Activated CD4-positive, alpha-beta memory T cell treated with anti-CD3 and anti-CD28 coated beads, Interleukin-2, amount 10 ng/mL, durations not matched to agents 7 days and 5 days (primary cell): ENCODE data around the gene PSMC4. TPM values are rescaled to one million over a fixed set of nuclear protein-coding genes. Genes with fewer than 3 reads are reported as not detected.
A peak's percentile ranks its signal among the peaks of the same experiment; 100 is the strongest.
"Not testable (repeated sequence)": the region's sequence is repeated elsewhere in the genome, so short reads cannot be mapped to it uniquely, and the experiment has no call there.

Source experiments
- CTCF ChIA-PET: fragments of 350-600 bp; sonication (Branson Sonifier 250); formaldehyde crosslinking; loops from one replicate; lab custom pipeline; 2021; ENCODE audit warnings: antibody characterized with exemption, inconsistent platforms; lab: Charles Lee
- POLR2A ChIA-PET: fragments of 350-600 bp; sonication (Branson Sonifier 250); formaldehyde crosslinking; loops from one replicate; lab custom pipeline; 2021; ENCODE audit warnings: antibody characterized with exemption; lab: Charles Lee
- DNase-seq: peaks from one replicate; pipeline ENCODE4 v3.0.0-alpha.2; 2020
- H3K27ac Mint-ChIP-seq: one replicate; pipeline ENCODE4 v1.8.0; 2021; ENCODE audit warnings: mild to moderate bottlenecking, mixed read lengths
- H3K27me3 Mint-ChIP-seq: one replicate; pipeline ENCODE4 v1.8.0; 2021; ENCODE audit warnings: mixed read lengths
- H3K36me3 Mint-ChIP-seq: one replicate; pipeline ENCODE4 v1.8.0; 2021; ENCODE audit warnings: low read depth, mixed read lengths
- H3K4me1 Mint-ChIP-seq: one replicate; pipeline ENCODE4 v1.8.0; 2021; ENCODE audit warnings: mixed read lengths
- H3K4me3 Mint-ChIP-seq: one replicate; pipeline ENCODE4 v1.8.0; 2021; ENCODE audit warnings: mild to moderate bottlenecking, mixed read lengths
- H3K9me3 Mint-ChIP-seq: one replicate; pipeline ENCODE4 v1.8.0; 2021; ENCODE audit warnings: mixed read lengths
- total RNA-seq, 2 experiments: library from RNA; stranded (reverse); gene quantifications; one replicate each; pipeline ENCODE4 v1.2.3, GENCODE V29; 2021

PSMC4 gene
- total RNA-seq, 2 experiments from 2014 or later = 96.4 to 97.6 TPM

- no peak overlapping the region for H3K27ac Mint-ChIP-seq
- CTCF ChIA-PET = no interaction called here
- peaks cover 36% of the 10 kb centered on the region for H3K4me1 Mint-ChIP-seq
- peaks cover 9% of the 10 kb centered on the region for H3K9me3 Mint-ChIP-seq
- no peaks in the 10 kb centered on the region for H3K27me3 Mint-ChIP-seq
- H3K36me3 Mint-ChIP-seq = peaks cover 7% of the 10 kb centered on the region
- POLR2A ChIA-PET = no interaction called here
- no peak overlapping the region for H3K4me3 Mint-ChIP-seq
- no peak for DNase-seq
Measured at GRCh38 chr19:39949026-39949747, 21.8 kb upstream of the PSMC4 start.

- Mint-ChIP-seq H3K4me3 (no peak overlapping the region), H3K4me1 (peaks cover 34% of the 10 kb centered on the region), H3K27ac (no peak overlapping the region), H3K36me3 (peaks cover 5% of the 10 kb centered on the region), H3K27me3 (no peaks in the 10 kb centered on the region), H3K9me3 (peaks cover 7% of the 10 kb centered on the region)
- POLR2A ChIA-PET = interaction anchor here (0.9 to 1.3 kb wide), 3 partner anchors 15 to 46 kb away, joined by 3 read pairs; no protein-coding TSS in a partner anchor
- CTCF ChIA-PET = interaction anchor here (1.0 to 1.3 kb wide), 2 partner anchors 9 to 20 kb away, joined by 3 to 7 read pairs; partner anchors contain the start of gene PSMC4
- DNase-seq = no peak
Measured at GRCh38 chr19:39951065-39951650, 19.8 kb upstream of the PSMC4 start.

GRCh38 chr19:39951686-39952085 is 19.3 kb upstream of the PSMC4 start:
- H3K9me3 Mint-ChIP-seq = peaks cover 7% of the 10 kb centered on the region
- POLR2A ChIA-PET = interaction anchor here (0.9 to 1.3 kb wide), 3 partner anchors 15 to 46 kb away, joined by 3 read pairs; no protein-coding TSS in a partner anchor
- no peak overlapping the region for H3K27ac Mint-ChIP-seq
- H3K27me3 Mint-ChIP-seq = no peaks in the 10 kb centered on the region
- H3K36me3 Mint-ChIP-seq = peaks cover 5% of the 10 kb centered on the region
- H3K4me1 Mint-ChIP-seq = peaks cover 34% of the 10 kb centered on the region
- no peak for DNase-seq
- H3K4me3 Mint-ChIP-seq = no peak overlapping the region
- CTCF ChIA-PET = interaction anchor here (1.0 to 1.3 kb wide), 2 partner anchors 10 to 19 kb away, joined by 3 to 7 read pairs; partner anchors contain the start of gene PSMC4

- CTCF ChIA-PET = interaction anchor here (1.2 to 1.9 kb wide), 3 partner anchors 12 to 111 kb away, joined by 3 to 19 read pairs (median 4); partner anchors contain the start of gene PSMC4
- Mint-ChIP-seq H3K9me3 (peaks cover 7% of the 10 kb centered on the region), H3K27ac (peak overlapping the region; percentile 52), H3K4me3 (no peak overlapping the region), H3K36me3 (peaks cover 2% of the 10 kb centered on the region), H3K27me3 (no peaks in the 10 kb centered on the region), H3K4me1 (peaks cover 39% of the 10 kb centered on the region)
- DNase-seq = no peak
- POLR2A ChIA-PET = interaction anchor here (1.2 to 2.7 kb wide), 6 partner anchors 9 to 43 kb away, joined by 3 to 23 read pairs (median 6); partner anchors contain the start of genes PSMC4 and ZNF546
Measured at GRCh38 chr19:39953915-39954314, 17.1 kb upstream of the PSMC4 start.

GRCh38 chr19:39957886-39958285 is 13.1 kb upstream of the PSMC4 start:
- peaks cover 36% of the 10 kb centered on the region for H3K4me1 Mint-ChIP-seq
- ChIA-PET CTCF (interaction anchor here (1.0 kb wide), 1 partner anchor 13 kb away, joined by 3 read pairs; the partner anchor contains the start of gene PSMC4), POLR2A (interaction anchor here (0.8 kb wide), 1 partner anchor 13 kb away, joined by 3 read pairs; the partner anchor contains the start of gene PSMC4)
- not testable (repeated sequence) for H3K27ac Mint-ChIP-seq, DNase-seq, H3K4me3 Mint-ChIP-seq, H3K27me3 Mint-ChIP-seq, H3K36me3 Mint-ChIP-seq, H3K9me3 Mint-ChIP-seq

DNA sequence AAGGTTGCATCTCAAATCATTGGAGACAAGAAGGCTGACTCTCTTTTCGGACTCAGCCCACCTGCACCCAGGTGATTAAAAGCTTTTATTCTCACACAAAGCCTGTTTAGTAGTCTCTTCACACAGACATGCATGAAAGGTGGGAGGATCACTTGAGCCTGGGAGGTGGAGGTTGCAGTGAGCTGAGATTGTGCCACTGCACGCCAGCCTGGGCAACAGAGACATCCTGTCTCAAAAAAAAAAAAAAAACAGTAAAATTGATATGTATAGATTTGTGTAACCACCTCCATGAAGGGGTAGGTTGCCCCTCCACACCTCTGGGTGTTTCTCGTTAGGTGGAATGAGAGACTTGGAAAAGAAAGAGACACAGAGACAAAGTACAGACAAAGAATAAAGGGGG is 12.0 kb upstream of the PSMC4 start:
- H3K36me3 Mint-ChIP-seq, H3K9me3 Mint-ChIP-seq, DNase-seq, CTCF ChIA-PET, H3K27me3 Mint-ChIP-seq: not testable (repeated sequence)
- H3K27ac Mint-ChIP-seq = peak overlapping the region; percentile 27
- POLR2A ChIA-PET = interaction anchor here (0.6 to 0.7 kb wide), 2 partner anchors 9 to 15 kb away, joined by 3 to 4 read pairs; no protein-coding TSS in a partner anchor
- H3K4me3 Mint-ChIP-seq = peak overlapping the region; percentile 31
- H3K4me1 Mint-ChIP-seq = peaks cover 27% of the 10 kb centered on the region

- H3K36me3 Mint-ChIP-seq, CTCF ChIA-PET, POLR2A ChIA-PET, DNase-seq, H3K27me3 Mint-ChIP-seq, H3K9me3 Mint-ChIP-seq: not testable (repeated sequence)
- peak overlapping the region; percentile 27 for H3K27ac Mint-ChIP-seq
- H3K4me3 Mint-ChIP-seq = peak overlapping the region; percentile 31
- peaks cover 25% of the 10 kb centered on the region for H3K4me1 Mint-ChIP-seq
Measured at GRCh38 chr19:39959407-39959806, 11.6 kb upstream of the PSMC4 start.

- no peaks in the 10 kb centered on the region for H3K9me3 Mint-ChIP-seq
- H3K4me3 Mint-ChIP-seq = no peak overlapping the region
- peaks cover 5% of the 10 kb centered on the region for H3K36me3 Mint-ChIP-seq
- H3K27me3 Mint-ChIP-seq = no peaks in the 10 kb centered on the region
- H3K4me1 Mint-ChIP-seq = peaks cover 27% of the 10 kb centered on the region
- ChIA-PET CTCF (no interaction called here), POLR2A (no interaction called here)
- DNase-seq = no peak
- no peak overlapping the region for H3K27ac Mint-ChIP-seq
Measured at GRCh38 chr19:39963898-39964297, 7.1 kb upstream of the PSMC4 start.

GRCh38 chr19:39966617-39967016 is 4.3 kb upstream of the PSMC4 start:
- ChIA-PET POLR2A (no interaction called here), CTCF (no interaction called here)
- Mint-ChIP-seq H3K27ac (no peak overlapping the region), H3K36me3 (peaks cover 13% of the 10 kb centered on the region), H3K9me3 (no peaks in the 10 kb centered on the region), H3K4me1 (peaks cover 34% of the 10 kb centered on the region), H3K4me3 (no peak overlapping the region), H3K27me3 (no peaks in the 10 kb centered on the region)
- DNase-seq = no peak

DNA sequence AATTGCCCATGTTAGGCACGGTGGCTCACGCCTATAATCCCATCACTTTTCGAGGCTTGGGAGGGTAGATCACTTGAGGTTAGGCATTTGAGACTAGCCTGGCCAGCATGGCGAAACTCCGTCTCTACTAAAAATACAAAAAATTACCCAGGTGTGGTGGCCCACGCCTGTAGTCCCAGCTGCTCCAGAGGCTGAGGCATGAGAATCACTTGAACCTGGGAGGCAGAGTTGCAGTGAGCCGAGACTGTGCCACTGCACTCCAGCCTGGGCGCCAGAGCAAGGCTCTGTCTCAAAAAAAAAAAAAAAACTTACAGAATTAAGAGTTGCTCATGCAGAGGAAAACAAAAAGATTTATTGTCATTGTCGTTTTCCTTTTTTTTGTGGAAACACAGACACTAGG is 3.4 kb upstream of the PSMC4 start:
- H3K27ac Mint-ChIP-seq = no peak overlapping the region
- no peak for DNase-seq
- peaks cover 16% of the 10 kb centered on the region for H3K36me3 Mint-ChIP-seq
- H3K27me3 Mint-ChIP-seq = no peaks in the 10 kb centered on the region
- ChIA-PET POLR2A (no interaction called here), CTCF (no interaction called here)
- no peaks in the 10 kb centered on the region for H3K9me3 Mint-ChIP-seq
- H3K4me3 Mint-ChIP-seq = no peak overlapping the region
- peaks cover 43% of the 10 kb centered on the region for H3K4me1 Mint-ChIP-seq

DNA sequence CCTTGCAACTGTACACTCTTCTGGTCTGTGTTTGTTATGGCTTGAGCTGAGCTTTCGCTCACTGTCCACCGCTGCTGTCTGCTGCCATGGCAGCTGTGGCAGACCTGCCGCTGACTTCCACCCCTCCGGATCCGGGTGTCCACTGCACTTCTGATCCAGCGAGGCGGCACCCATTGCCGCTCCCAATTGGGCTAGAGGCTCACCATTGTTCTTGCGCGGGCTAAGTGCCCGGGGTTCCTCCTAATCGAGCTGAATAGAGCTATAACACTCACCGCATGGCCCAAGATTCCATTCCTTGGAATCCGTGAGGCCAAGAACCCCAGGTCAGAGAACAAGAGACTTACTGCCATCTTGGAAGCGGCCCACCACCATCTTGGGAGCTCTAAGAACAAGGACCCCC is 2.2 kb upstream of the PSMC4 start:
- H3K36me3 Mint-ChIP-seq = peaks cover 24% of the 10 kb centered on the region
- no peaks in the 10 kb centered on the region for H3K27me3 Mint-ChIP-seq
- ChIA-PET POLR2A (interaction anchor here (0.7 to 3.8 kb wide), 9 partner anchors 10 to 533 kb away, joined by 3 to 54 read pairs (median 26); partner anchors contain the start of genes FBL, RPS16 and ZNF546), CTCF (interaction anchor here (0.6 to 3.4 kb wide), 6 partner anchors 25 to 858 kb away, joined by 3 to 59 read pairs (median 23); partner anchors contain the start of gene ZNF546)
- DNase-seq = no peak
- H3K9me3 Mint-ChIP-seq = no peaks in the 10 kb centered on the region
- H3K27ac Mint-ChIP-seq = peak overlapping the region; percentile 88
- H3K4me1 Mint-ChIP-seq = peaks cover 49% of the 10 kb centered on the region
- peak overlapping the region; percentile 89 for H3K4me3 Mint-ChIP-seq

DNA sequence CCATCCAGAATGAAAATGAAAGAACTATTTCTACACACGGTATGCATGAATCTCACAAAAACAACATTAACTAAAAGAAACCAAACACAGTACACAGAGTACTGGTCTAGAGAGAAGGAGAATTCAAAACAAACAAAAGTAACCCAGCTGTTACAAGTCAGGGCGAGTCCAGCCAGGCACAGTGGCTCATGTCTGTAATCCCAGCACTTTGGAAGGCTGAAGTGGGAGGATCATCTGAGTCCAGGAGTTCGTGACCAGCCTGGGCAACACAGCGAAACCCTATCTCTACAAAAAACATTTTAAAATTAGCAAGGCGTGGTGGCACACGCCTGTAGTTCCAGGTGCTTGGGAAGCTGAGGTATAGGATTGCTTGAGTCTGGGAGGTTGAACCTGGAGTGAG is 1.7 kb upstream of the PSMC4 start:
- Mint-ChIP-seq H3K36me3 (peaks cover 28% of the 10 kb centered on the region), H3K9me3 (no peaks in the 10 kb centered on the region), H3K4me3 (peak overlapping the region; percentile 89), H3K27me3 (no peaks in the 10 kb centered on the region), H3K4me1 (peaks cover 48% of the 10 kb centered on the region), H3K27ac (peak overlapping the region; percentile 88)
- ChIA-PET POLR2A (interaction anchor here (0.7 to 3.8 kb wide), 12 partner anchors 15 to 533 kb away, joined by 3 to 54 read pairs (median 24); partner anchors contain the start of genes FBL, FCGBP, RPS16 and ZNF546), CTCF (interaction anchor here (0.6 to 3.4 kb wide), 15 partner anchors 12 to 859 kb away, joined by 3 to 59 read pairs (median 10); partner anchors contain the start of genes FBL, ZNF546 and ZNF780B)
- DNase-seq = peak; percentile 15
